Right lobe of liver (tissue), 4 donors: ENCODE data around the gene TFF2.

Experiments
- POLR2A ChIP-seq: fragments of 450-650 bp; IDR thresholded peaks from one replicate; pipeline ENCODE4 v1.6.1; 2017; ENCODE audit warnings: antibody characterized with exemption, mild to moderate bottlenecking
- TF ChIP-seq, protein P1 (sequence below), 4 donors: fragments of 200-600 bp in 3 of 4; fragments of 450-650 bp in 1 of 4; IDR thresholded peaks; one replicate each; pipeline versions ENCODE4 v1.5.1 to v1.8.0; 2016 to 2022; ENCODE audit warnings: antibody characterized with exemption in 4 of 4, mild to moderate bottlenecking in 2 of 4
- donor health status: DM: no; HTN: no; CAD: no.
- donor health status: DM: no; HTN: no; CAD: no.
- donor health status: DM: no; HTN: yes; CAD: no.

DNA sequence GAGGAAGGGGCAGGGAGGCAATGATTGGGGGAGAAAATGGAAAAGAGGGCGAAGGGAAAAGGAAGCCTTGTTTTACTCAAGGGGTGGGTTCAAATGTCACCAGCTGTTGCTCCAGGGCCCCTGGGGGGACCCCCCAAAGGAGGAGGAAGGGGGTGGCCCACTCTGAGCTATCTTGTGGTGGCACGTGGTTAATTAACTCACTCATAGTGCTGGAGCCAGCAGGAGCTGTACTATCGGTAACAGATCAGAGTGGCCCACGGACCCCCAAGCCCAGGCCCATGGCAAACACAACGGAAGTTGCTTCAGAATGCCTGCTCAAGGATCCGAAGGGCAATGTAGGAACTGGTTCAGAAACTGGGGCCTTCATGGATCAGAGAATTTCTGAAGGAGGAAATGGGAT, 7.2 kb downstream of the TFF2 start:
- no peak for TF ChIP-seq POLR2A
- TF ChIP-seq, protein P1, sequence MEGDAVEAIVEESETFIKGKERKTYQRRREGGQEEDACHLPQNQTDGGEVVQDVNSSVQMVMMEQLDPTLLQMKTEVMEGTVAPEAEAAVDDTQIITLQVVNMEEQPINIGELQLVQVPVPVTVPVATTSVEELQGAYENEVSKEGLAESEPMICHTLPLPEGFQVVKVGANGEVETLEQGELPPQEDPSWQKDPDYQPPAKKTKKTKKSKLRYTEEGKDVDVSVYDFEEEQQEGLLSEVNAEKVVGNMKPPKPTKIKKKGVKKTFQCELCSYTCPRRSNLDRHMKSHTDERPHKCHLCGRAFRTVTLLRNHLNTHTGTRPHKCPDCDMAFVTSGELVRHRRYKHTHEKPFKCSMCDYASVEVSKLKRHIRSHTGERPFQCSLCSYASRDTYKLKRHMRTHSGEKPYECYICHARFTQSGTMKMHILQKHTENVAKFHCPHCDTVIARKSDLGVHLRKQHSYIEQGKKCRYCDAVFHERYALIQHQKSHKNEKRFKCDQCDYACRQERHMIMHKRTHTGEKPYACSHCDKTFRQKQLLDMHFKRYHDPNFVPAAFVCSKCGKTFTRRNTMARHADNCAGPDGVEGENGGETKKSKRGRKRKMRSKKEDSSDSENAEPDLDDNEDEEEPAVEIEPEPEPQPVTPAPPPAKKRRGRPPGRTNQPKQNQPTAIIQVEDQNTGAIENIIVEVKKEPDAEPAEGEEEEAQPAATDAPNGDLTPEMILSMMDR (IDR thresholded peaks at IDR 0.05) = no peak
